ENCODE measurements around the gene PON3.

PON3 gene

DNA sequence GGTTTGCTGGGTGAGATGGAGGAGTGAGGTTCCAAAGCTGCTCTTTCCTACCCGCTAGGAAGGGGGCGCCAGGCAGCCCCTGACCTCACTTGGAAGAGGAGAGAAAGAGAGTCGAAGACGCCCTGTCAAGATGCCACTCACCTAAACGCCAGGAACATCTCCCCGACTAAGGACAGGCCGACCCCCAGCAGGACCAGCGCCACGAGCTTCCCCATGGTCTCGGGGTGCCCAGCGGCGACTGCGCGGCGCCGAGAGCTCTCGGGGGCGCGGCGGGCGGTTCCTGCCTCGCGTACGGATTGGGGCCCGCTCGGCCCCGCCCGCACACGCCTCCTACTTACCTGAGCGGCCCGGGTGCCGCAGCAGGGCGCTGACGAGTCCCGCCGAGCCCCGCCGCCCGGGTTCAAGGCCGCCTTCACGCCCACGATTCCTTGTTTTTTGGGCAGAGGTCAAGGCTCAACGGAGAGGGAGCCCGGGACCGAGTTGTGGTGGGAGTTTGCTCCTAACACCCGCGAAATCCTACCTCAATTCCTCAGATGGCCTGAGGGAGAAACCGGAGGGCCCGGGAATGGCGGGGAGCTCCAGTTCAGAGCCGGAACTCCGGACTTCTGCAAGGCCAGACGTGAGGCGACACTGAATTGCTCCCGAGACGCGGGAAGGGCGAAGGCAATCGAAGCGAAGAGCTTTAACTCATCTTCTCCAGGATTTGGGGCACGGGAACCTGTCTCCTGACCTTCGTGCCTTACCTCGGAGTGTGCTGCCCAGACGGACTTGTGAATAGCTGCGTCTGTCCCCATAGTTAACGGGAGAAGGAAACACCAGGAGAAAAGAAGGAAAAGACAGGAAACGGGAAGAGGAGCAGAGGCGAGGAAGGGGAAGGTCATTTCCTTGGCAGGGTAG lies at the start of gene PON3:
Gene PON3, minus strand, starts transcription at position 240 of the 897 bp plus-strand sequence. Its CDS starts 25 bp downstream, at position 215.
- DNase-seq (ENCODE audit: low read depth): no peak

DNA sequence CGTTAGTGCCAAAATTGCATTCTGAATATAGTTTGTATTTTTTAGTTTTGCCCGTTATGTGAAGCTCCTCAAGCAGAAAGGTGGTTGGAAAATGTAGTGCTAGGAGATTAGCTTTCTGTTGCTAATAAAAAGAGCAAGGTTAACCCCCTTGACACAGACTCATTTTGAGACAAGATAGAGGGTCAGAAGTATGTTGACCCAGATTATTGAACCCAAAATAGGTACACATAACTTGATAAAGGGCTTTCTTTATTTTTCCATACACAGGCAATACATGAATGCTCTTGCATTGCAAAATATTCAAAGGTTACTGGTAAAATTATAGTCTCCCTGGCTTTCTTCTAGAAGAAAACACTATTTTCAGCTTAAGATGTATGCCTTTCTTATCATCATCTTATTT lies 48.6 kb upstream of the PON3 start:
- no peak for DNase-seq (ENCODE audit: low read depth)

DNA sequence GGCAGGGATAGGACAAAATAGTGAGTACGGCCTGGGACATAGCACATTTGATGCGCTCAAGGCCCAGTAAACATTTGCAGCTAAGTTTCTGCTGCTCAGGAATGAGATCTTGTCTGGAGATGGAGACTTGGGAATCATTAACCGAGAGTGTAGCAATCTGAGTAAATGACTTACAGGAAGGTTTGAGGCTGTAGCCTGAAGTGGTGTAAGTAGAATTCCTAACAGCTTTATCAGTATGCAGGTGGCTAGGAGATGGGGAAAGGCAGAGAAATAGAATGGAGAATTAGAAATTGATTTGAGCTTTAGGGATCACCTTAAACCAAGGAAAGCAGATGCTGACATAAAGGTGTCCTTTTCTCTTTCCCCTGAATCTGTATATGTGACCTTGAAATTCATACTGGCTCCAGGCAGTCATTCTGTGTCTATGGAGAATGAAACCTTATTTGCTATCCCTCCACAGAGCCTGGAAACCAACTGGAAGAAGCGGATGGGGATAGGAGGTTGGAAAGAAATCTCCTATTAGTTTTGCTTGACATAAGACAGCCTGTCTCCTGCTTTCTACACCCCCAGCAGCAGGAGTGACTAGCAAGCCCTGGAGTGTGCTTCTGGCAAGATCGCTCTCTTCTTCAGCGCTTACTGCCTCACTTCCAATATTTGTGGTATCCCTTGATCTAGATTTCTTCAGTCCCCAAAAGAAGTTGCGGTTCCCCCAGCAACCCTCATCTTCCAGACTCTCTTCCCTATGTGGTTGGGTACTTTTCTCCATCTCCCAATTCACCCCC lies 45.1 kb upstream of the PON3 start:
- DNase-seq (ENCODE audit: low read depth): no peak

DNA sequence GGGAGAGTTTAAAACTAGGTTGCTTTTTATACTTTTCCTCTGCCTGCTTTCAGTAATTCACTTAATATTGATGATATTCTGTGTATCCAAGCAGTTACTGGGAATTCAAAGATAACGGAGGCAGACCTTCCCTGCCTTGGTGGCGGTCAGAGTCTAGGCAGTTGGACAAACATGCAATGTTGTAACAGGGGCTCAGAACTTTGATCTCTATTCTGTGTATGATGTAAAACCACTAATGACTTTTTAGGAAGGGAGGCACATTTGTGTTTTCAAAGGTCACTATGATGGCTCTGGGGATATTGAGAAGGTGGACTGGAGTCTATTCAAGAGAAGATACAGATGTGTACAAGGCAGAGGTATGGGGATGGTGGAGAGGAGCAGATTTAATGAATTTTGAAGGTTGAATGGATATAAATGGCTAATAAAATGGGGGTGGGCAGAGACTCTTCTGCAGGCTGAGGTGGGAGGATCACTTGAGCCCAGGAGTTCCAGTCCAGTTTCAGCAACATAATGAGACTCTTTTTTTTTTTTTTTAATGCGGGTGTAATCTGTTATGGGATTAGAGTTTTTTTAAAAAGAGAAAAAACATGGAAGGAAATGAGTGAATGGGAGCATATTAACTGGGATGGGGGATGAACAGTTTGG lies 44.3 kb upstream of the PON3 start:
- no peak for DNase-seq (ENCODE audit: low read depth)

DNA sequence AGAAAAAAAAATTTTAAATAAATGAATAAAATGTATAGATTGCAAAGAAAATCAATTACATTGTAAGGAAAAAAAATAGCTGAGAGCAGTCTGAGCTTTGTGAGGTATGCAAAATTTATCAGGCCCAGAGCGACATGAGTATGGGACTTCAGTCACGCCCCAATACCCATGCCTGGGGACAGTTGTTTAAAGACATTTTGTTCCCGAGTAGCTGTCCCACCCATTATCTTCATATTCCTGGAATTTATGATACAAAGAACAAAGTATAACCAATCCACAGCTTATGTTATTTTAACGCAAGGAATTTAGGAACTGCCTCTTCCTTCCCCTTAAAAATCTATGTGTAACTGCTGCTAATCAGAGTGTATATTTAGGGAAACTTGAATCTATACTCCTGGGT lies 40.2 kb upstream of the PON3 start:
- no peak for DNase-seq (ENCODE audit: low read depth)

DNA sequence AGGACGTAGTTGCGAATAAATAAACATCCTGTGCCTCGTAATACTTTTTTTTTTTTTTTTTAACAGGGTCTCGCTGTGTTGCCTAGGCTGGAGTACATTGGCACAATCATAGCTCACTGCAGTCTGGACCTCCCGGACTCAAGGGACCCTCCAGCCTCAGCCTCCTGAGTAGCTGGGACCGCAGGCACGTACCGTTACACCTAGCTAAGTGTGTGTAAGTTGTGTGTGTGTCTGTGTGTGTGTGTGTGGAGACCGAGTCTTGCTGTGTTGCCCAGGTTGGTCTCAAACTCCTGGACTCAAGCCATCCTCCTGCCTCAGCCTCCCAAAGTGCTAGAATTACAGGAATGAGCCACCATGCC lies 39.2 kb upstream of the PON3 start:
- DNase-seq (ENCODE audit: low read depth): no peak

DNA sequence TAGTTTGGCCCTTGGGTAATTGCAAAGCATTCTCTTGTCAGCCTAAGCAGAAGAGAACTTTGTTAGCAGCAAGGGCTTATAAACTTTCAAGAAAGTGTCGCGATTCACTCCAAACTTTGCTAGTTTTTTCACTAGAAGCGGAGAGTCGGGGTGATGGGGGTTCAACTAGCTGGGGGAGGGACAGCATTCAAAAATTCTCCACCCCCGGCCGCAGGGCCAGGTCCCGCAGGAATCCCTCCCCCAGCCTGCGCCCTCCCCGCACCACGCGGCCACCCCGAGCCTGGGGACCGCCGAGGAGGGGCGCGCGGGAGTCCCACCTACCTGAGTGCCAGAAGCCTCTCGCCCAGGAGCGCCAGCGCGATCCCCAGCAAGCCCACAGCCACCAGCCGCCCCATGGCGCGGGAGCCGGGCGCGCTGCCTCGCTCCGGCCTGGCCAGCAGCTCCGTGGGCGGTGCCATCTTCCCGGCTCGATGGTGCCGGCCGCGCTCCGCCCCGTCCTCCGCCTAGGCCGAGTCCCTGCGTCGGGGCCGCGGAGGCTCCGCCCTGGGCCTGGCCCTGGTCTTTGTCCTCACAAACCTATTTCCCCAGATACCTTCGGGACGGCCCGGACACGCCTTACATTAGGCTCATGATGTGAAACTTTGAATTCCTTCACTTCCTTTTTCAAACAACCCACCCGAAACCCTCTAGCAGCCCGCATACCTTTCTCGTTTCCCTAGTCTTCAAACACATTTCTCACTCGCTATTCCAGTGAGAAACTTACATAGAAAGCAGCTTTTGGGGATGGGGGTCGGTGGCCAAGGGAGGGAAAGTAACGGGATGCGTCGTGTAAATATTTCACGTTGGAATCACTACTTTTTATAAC lies 38.6 kb upstream of the PON3 start, which contains the start of gene PON2:
Gene PON2, minus strand, starts transcription at position 472 of the 865 bp plus-strand sequence. Its CDS starts 77 bp downstream, at position 395.
- DNase-seq (ENCODE audit: low read depth): peak; percentile 29

DNA sequence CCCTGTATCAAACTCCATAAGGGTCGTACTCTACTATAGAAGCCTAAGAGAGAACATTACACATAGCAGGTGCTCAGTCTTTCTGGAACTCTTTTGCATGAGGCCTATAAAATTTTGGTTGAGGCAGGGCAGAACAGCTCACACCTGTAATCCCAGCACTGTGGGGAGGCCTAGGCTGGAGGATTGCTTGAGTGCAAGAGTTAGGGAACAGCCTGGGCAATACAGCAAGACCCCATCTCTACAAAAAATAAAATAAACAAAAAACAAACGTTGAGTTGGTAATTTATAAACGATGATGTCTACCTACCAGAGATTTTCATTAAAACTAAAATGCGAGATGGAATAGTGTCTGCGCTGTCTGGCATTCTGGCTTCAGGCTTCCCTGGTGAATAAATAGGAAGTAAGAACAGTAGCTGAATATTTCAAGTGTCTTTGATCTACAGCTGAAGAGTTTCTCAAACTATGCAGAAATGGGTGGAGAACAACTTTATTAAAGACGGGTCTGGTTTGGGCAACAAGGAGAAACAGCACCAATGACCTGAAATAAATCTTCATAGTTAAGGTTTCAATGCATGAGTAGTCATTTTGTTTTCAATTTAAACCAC lies 37.9 kb upstream of the PON3 start:
- DNase-seq (ENCODE audit: low read depth): no peak

DNA sequence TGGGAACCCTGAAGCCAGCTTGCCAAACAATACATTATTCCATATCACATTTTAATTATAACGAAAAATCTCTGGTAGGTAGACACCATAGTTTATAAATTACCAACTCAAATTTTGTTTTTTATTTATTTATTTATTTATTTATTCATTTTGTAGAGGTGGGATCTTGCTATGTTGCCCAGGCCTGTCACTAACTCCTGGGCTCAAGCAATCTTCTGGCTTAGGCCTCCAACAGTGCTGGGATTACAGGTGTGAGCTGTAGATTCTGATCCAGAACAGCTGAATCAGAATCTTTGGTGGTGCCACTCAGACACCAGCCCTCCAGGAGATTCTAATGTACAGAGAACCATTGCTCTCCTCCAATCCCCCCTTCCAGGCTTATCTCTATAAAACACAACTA lies 37.0 kb upstream of the PON3 start:
- DNase-seq (ENCODE audit: low read depth): no peak

DNA sequence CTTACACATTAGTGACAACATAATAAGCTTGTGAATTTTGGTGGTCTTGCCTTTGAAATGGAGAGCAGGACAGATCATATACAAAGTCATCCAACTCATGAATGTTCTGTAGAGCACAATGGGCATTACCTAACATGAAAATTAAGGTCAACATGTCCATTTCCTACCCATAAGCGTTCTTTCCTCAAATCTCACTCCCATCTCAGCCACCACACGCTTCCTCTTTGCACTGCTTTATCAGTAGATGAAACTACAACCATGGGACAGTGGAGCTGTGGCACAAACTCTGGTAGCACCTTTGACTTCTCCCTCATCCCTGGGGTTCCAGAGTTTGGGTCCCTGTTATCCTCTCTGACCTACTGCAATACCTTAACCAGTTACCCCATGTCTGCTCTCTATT lies 36.4 kb upstream of the PON3 start:
- no peak for DNase-seq (ENCODE audit: low read depth)

DNA sequence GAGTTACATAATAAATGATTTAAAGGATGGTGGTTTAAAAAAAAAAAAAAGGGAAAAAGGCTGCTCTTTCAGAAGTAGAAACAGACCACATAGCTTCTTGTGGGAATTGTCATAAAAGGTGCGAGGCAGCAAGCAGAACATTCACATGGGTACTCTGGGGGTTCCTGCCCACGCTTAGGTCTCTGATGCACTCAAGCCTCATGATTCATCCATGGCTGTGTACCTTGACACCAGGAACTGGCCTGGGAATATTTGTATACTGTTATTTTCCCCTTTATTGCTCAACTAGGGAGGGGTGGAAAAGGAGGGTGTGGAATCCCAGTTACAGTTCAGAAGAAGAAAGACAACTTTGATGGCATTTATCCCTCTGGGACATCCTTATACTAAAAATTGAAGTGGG lies 34.7 kb upstream of the PON3 start:
- DNase-seq (ENCODE audit: low read depth): no peak

DNA sequence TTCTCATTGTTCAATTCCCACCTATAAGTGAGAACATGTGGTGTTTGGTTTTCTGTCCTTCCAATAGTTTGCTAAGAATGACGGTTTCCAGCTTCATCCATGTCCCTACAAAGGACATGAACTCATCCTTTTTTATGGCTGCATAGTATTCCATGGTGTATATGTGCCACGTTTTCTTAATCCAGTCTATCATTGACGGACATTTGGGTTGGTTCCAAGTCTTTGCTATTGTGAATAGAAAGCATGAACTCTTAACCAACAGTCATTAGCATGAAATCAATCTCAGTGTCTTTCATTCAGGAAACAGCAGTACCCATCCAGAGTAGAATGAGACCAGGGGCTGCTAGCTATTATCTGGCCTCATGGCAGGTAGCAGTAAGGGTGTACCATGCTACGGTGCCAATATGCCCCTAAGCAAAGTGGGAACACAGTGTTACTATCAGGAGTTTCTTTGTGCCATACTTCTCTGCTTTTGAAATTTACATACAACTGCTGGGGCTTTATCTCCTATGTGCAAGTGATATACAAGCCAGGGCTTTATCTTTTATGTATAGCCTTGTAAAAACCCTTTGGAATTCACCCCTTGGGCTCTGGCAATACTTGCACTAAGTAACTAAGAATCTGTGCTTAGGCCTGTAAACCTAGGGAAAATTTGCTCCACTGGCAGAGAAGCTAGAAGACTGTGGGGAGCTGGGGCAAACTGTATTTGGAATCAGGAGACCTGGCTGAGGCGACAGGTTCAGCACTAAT lies 33.2 kb upstream of the PON3 start:
- DNase-seq (ENCODE audit: low read depth): no peak

DNA sequence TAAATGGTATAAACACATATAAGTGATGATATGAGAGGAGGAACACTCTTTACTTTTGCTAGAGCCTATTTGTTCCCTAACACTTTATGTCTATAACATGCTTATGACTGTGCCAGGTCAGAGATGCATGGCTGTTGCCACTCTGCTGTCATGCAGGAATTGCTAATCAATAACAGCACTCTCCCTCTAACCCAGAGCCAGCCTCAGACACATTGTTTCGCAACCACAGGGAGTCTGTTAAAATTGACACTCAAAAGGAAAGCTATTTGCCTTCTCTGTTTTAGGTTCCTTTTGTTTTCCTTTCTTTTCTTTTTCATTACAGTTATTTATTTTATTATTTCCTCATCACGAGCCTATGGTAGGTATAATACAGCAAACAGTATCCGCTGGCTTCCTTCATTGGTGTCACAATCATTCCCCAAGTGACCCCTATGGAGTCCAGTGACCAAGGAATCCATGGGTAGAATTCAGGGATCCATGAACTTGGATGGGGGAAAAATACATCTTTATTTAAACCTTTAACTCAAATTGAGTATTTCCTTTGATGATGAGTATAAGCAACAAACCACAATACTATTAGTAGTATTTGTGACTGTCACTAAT lies 31.8 kb upstream of the PON3 start:
- no peak for DNase-seq (ENCODE audit: low read depth)

DNA sequence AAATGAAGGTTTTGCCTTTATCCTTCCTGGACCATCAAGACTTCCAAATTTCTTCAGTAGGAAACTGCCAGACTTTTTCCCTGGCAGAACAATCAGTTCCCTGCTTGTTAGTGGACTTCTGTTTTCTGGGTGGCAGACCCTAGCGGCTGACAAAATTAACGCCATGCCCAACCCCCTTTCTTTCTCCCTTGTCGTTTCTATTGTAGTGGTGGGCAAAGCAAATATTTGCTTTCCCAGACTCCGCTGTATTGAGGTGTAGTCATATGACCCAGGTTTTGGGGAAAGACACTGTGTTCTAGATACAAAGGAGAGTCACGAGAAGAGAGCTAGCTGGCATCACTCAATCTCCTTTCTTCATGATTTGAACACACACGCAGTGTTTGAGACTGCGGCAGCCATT lies 31.0 kb upstream of the PON3 start:
- DNase-seq (ENCODE audit: low read depth): no peak

DNA sequence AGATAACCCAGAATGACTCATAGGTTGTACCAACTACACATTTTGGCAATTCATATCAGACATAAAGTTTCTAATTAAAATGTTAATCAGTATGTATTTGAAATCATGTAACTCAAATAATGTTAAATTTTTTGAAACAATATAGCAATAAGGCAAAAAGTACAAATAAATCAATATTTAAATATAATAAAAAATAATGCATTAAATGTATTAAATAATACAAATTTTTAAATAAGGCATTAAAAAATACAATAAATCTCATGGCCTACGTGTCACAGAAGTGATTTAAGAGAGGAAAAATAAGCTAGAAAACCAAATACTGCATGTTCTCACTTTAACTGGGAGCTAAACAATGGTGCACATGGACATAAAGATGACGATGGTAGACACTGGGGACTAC lies 29.5 kb upstream of the PON3 start:
- no peak for DNase-seq (ENCODE audit: low read depth)

DNA sequence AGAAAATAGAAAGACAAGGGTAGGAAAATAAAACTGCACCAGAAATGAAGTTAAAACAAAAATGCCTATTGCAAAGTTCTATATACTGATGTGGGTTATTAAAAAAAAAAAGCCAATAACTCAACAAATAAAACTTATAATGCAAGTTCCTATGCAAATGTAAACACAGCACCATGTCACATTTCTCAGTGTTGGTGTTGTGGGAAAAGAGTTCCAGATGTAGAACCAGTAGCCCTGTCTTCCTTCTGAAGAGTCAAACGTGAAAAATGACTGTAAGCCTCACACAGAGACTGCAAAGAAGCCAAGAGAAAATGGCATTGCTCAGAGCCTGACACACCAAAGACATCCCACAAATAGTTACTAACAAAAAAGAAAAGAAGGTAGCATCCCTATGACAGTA lies 28.5 kb upstream of the PON3 start:
- no peak for DNase-seq (ENCODE audit: low read depth)

DNA sequence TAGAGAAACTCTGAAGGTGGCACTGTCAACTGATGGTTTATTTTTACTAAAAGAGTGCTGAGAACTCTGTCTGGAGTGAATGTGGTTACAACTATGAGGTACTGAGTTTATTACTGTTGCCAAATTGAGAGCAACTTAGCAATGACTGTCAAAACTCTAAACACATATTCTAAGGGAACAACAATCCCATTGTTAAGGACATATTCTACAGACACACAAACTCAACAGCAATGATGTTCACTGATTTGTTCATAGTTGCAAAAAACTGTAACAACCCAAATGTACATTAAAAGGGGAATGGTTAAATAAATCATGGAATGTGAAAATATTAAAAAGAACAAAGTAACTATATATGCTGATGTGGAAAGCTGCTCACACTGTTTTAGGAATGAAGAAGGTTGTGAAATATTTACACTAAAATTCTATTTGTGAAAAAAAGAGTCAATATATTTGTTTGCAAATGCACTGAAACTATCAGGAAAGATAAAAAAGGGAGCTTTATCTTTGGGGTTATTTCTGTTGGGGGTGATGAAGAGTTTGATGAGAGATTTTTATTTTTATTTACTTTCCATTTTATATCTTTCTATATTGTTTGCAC lies 25.8 kb upstream of the PON3 start:
- DNase-seq (ENCODE audit: low read depth): no peak

DNA sequence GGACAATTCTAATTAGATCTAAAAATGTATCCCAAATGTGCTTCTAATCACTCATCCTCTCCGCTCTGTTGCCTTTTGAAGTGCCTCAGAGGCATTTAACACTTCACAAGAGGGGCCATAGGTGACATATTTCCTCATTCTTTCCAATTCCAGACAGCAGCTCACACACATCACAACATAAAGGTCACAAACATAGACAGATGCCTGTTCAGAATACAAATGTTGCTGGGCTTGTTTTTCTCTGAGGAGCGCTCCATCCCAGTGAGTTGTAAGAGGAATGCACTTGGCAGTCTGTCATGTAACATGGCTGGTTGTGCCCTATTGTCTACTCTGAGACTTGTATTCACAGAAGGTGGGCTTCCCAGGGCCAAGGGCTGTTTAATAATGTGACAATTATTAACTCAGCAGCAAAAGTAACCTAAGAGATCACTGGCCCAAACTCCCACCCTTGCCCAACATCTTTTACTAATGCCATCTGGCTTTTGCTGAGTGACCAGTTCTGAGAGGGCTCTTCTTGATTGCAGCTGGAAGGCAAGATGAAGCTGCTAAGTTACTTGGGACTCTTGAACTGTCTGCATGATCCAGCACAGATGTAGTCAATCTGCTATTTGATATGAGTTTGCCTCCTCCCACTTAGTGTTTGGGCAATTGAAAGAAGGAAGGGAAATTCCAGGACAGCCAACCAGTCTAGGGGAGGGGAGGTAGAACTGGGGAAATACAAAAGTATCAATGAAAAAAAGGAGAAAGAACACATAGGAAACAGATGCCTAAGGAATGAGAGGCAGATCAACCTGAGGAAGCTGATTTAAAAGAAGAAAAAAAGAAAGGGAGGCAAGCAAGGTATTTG lies 25.0 kb upstream of the PON3 start:
- DNase-seq (ENCODE audit: low read depth): no peak

DNA sequence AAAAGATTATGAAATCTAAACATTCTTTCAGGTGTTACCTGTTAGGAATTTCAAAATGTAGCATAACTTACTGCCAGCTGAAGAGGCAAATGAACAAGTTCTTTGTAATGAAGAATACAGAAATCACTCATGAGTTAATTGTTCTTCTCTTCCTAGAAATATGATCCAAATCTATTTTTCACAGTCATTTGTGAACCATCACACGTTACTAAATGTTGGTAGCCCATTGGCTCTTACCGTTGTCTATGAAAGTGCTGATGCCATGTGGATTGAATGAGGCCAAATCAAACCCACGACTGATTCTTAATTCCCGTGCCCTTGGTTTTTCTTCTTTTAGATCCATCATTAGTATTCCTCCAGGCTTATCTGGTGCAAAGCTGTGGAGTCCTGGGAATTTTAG lies 15.9 kb upstream of the PON3 start:
- DNase-seq (ENCODE audit: low read depth): no peak

All from stimulated activated CD8-positive, alpha-beta memory T cell treated with anti-CD3 and anti-CD28 coated beads, Interleukin-12 subunit alpha, Interleukin-12 subunit beta, amount 100 ng/mL, for 4 hours (primary cell).